Cardiac muscle cell (in vitro differentiated cells and primary cell): ENCODE measurements around the gene SKI. TPM values are rescaled to one million over a fixed set of nuclear protein-coding genes. Genes with fewer than 3 reads are reported as not detected.
A peak's percentile ranks its signal among the peaks of the same experiment; 100 is the strongest.
"Not testable (repeated sequence)": the region's sequence is repeated elsewhere in the genome, so short reads cannot be mapped to it uniquely, and the experiment has no call there.

ENCODE experiments used
- DNase-seq, 2 donors: peaks; one replicate each; pipeline versions ENCODE4 v3.0.0 to v3.0.0-alpha.2; 2010 to 2017; ENCODE audit warnings: low read depth in 1 of 2, low spot score in 1 of 2
- H3K27ac ChIP-seq: fragments of 200-600 bp; sonication (generic); 2 replicates; pipeline ENCODE4 v1.5.1; 2016
- H3K27me3 ChIP-seq: fragments of 200-600 bp; sonication (generic); 2 replicates; pipeline ENCODE4 v1.6.0; 2016; ENCODE audit warnings: control low read depth
- H3K36me3 ChIP-seq: fragments of 200-600 bp; sonication (generic); 2 replicates; pipeline ENCODE4 v1.5.1; 2016; ENCODE audit warnings: control low read depth
- H3K4me1 ChIP-seq: fragments of 200-600 bp; sonication (generic); 2 replicates; pipeline ENCODE4 v1.8.1; 2017; ENCODE audit warnings: low read depth, mild to moderate bottlenecking, mixed run types
- H3K4me3 ChIP-seq: fragments of 200-600 bp; sonication (generic); 2 replicates; pipeline ENCODE4 v1.5.1; 2016; ENCODE audit warnings: mild to moderate bottlenecking
- H3K9me3 ChIP-seq: fragments of 200-600 bp; sonication (generic); 2 replicates; pipeline ENCODE4 v1.5.1; 2017; ENCODE audit warnings: low read depth, mild to moderate bottlenecking, control low read depth
- CTCF ChIP-seq: IDR thresholded peaks from 2 replicates; pipeline ENCODE4 v1.5.1; 2012; ENCODE audit warnings: low read depth, mild to moderate bottlenecking, low read length
- polyA plus RNA-seq: library from polyadenylated mRNA; unstranded; fragments of >200 nt; fragmentation: Nextera tagmentation; extraction: Ambion mirVana; gene quantifications from 2 replicates; pipeline ENCODE4 v1.2.1, GENCODE V29; 2016
- total RNA-seq: library from RNA; depleted of rRNA; stranded (reverse); fragments of >200 nt; gene quantifications from 2 replicates; pipeline ENCODE4 v1.2.3, GENCODE V29; 2016

SKI gene
- total and polyA plus RNA-seq, 2 experiments from 2014 or later = 2.7 to 31.9 TPM

- Histone ChIP-seq H3K9me3 (no peaks in the 10 kb centered on the region), H3K27me3 (no peaks in the 10 kb centered on the region), H3K4me3 (no peak overlapping the region), H3K27ac (no peak overlapping the region), H3K4me1 (peaks cover 14% of the 10 kb centered on the region), H3K36me3 (no peaks in the 10 kb centered on the region)
- TF ChIP-seq CTCF = no peak
- DNase-seq = no peak
Observed at GRCh38 chr1:2294725-2295078, 66.6 kb downstream of the SKI start.

- no peak for DNase-seq
Observed at GRCh38 chr1:2295526-2295925, 67.4 kb downstream of the SKI start.

GRCh38 chr1:2296211-2296610 lies 68.1 kb downstream of the SKI start:
- H3K4me3 ChIP-seq, H3K27me3 ChIP-seq, H3K27ac ChIP-seq, H3K36me3 ChIP-seq, H3K9me3 ChIP-seq, DNase-seq: not testable (repeated sequence)
- peaks cover 27% of the 10 kb centered on the region for H3K4me1 ChIP-seq

More at GRCh38 chr1:2295526-2295925, 67.4 kb downstream of the SKI start:
- no peak for TF ChIP-seq CTCF
- Histone ChIP-seq H3K27me3 (no peaks in the 10 kb centered on the region), H3K36me3 (no peaks in the 10 kb centered on the region), H3K4me1 (peaks cover 21% of the 10 kb centered on the region), H3K27ac (no peak overlapping the region), H3K9me3 (no peaks in the 10 kb centered on the region), H3K4me3 (no peak overlapping the region)

GRCh38 chr1:2296614-2297013 lies 68.5 kb downstream of the SKI start:
- Histone ChIP-seq H3K27ac (no peak overlapping the region), H3K4me1 (peaks cover 31% of the 10 kb centered on the region), H3K27me3 (no peaks in the 10 kb centered on the region), H3K9me3 (no peaks in the 10 kb centered on the region), H3K4me3 (no peak overlapping the region), H3K36me3 (no peaks in the 10 kb centered on the region)
- no peak for DNase-seq
- TF ChIP-seq CTCF = no peak

GRCh38 chr1:2297246-2298011 lies 69.3 kb downstream of the SKI start:
- Histone ChIP-seq H3K4me1 (peaks cover 32% of the 10 kb centered on the region), H3K9me3 (no peaks in the 10 kb centered on the region), H3K27ac (no peak overlapping the region), H3K4me3 (no peak overlapping the region), H3K27me3 (no peaks in the 10 kb centered on the region), H3K36me3 (no peaks in the 10 kb centered on the region)
- no peak for TF ChIP-seq CTCF
- DNase-seq = no peak

- Histone ChIP-seq H3K27me3 (no peaks in the 10 kb centered on the region), H3K4me3 (no peak overlapping the region), H3K4me1 (peaks cover 32% of the 10 kb centered on the region), H3K9me3 (no peaks in the 10 kb centered on the region), H3K27ac (peak overlapping the region; percentile 28), H3K36me3 (no peaks in the 10 kb centered on the region)
- TF ChIP-seq CTCF = no peak
- no peak for DNase-seq
Observed at GRCh38 chr1:2298685-2299084, 70.6 kb downstream of the SKI start.
